ENCODE measurements around the gene MMP25.

DNA sequence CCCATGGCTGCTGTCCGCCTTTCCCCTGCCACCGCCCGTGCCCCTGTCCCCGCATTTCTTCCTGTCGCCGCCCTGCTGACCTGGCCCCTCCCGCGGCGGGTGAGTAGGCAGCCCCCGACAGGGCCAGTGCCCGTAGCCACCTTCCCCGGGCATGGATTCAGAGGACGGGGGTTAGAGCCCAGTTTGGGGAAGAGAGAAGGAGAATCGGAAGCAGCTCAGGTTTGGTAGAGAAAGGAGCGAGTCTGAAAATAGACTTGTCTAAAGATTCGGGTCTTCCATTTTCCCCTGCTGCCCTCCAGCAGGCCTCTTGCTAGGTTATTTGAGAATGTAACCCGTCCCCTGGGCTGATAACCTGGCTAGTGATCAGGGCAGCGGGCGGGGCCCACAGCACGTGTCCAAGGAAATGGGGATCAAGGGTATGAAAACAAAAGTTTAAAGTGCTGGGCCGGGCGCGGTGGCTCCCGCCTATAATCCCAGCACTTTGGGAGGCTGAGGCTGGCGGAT, 41.5 kb upstream of the MMP25 start:
- TF ChIP-seq, protein P1, sequence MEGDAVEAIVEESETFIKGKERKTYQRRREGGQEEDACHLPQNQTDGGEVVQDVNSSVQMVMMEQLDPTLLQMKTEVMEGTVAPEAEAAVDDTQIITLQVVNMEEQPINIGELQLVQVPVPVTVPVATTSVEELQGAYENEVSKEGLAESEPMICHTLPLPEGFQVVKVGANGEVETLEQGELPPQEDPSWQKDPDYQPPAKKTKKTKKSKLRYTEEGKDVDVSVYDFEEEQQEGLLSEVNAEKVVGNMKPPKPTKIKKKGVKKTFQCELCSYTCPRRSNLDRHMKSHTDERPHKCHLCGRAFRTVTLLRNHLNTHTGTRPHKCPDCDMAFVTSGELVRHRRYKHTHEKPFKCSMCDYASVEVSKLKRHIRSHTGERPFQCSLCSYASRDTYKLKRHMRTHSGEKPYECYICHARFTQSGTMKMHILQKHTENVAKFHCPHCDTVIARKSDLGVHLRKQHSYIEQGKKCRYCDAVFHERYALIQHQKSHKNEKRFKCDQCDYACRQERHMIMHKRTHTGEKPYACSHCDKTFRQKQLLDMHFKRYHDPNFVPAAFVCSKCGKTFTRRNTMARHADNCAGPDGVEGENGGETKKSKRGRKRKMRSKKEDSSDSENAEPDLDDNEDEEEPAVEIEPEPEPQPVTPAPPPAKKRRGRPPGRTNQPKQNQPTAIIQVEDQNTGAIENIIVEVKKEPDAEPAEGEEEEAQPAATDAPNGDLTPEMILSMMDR (conservative IDR thresholded peaks at IDR 0.05; ENCODE audit: low read length) = no peak
- TF ChIP-seq EZH2phosphoT487 (IDR thresholded peaks at IDR 0.05; ENCODE audit: borderline replicate concordance) = no peak
